Measurements from ENCODE around the gene VWA7.
"Not testable (repeated sequence)": the region's sequence is repeated elsewhere in the genome, so short reads cannot be mapped to it uniquely, and the experiment has no call there.

Gene VWA7

GRCh38 chr6:31817929-31818511 is 40.9 kb upstream of the VWA7 start:
- H2AFZ ChIP-seq (ENCODE audit: insufficient read depth, low read length, poor library complexity); H3K4ac ChIP-seq (ENCODE audit: low read depth, low read length); H4K12ac ChIP-seq (ENCODE audit: low read depth, low read length); H3K27ac ChIP-seq (ENCODE audit: low read depth, low read length); H3K18ac ChIP-seq (ENCODE audit: low read length); H2BK12ac ChIP-seq (ENCODE audit: low read length); H3K79me2 ChIP-seq (ENCODE audit: control insufficient read depth, insufficient read depth, low read length, poor library complexity); H4K91ac ChIP-seq (ENCODE audit: low read depth, low read length); H2BK5ac ChIP-seq (ENCODE audit: low read depth, low read length, poor library complexity); H2BK120ac ChIP-seq (ENCODE audit: insufficient read depth, low read length, poor library complexity); H3K36me3 ChIP-seq (ENCODE audit: control insufficient read depth in 1 of 2, insufficient read depth in 2 of 2, low read length in 2 of 2); H4K8ac ChIP-seq (ENCODE audit: low read depth, low read length); H3K9ac ChIP-seq (ENCODE audit: low read length); H2AK5ac ChIP-seq (ENCODE audit: low read length); H3K4me3 ChIP-seq (ENCODE audit: low read depth, low read length); H3K27me3 ChIP-seq (ENCODE audit: insufficient read depth, low read length); H3K14ac ChIP-seq (ENCODE audit: low read length); H3K9me3 ChIP-seq (ENCODE audit: insufficient read depth, low read depth, low read length); H3K4me2 ChIP-seq (ENCODE audit: low read length); H3K23ac ChIP-seq (ENCODE audit: low read length): not testable (repeated sequence)
- no CpG with 5 or more reads among the region's 8 CpGs for WGBS (ENCODE audit: extremely low coverage, insufficient coverage, insufficient read length)
- peaks cover 8 to 12% of the 10 kb centered on the region in 2 experiments for H3K4me1 ChIP-seq (ENCODE audit: control insufficient read depth in 1 of 2, insufficient read depth in 2 of 2, low read length in 2 of 2)
- peak in 1 of 2 donors; percentile 14 for DNase-seq
- peaks cover 22% of the 10 kb centered on the region for H3K79me1 ChIP-seq (ENCODE audit: low read length)

GRCh38 chr6:31817133-31817928 is 40.2 kb upstream of the VWA7 start:
- no CpG with 5 or more reads among the region's 37 CpGs for WGBS (ENCODE audit: extremely low coverage, insufficient coverage, insufficient read length)
- not testable (repeated sequence) for H4K12ac ChIP-seq (ENCODE audit: low read depth, low read length); H3K27ac ChIP-seq (ENCODE audit: low read depth, low read length)

GRCh38 chr6:31815025-31815838 is 38.1 kb upstream of the VWA7 start, which contains the start of the genes HSPA1A and HSPA1L:
TSS of gene HSPA1A (plus strand) at chr6:31815543. CDS start at chr6:31815757, 214 bp downstream.
TSS of gene HSPA1L (minus strand) at chr6:31815283. CDS start at chr6:31811972, 3,311 bp downstream.
- peak within 1 kb of the TSS; percentile 78 for H2BK5ac ChIP-seq (ENCODE audit: low read depth, low read length, poor library complexity)
- H2BK120ac ChIP-seq (ENCODE audit: insufficient read depth, low read length, poor library complexity) = peak within 1 kb of the TSS; percentile 79
- H3K27ac ChIP-seq (ENCODE audit: low read depth, low read length) = peak within 1 kb of the TSS; percentile 99
- no peaks in the 10 kb centered on the region for H3K27me3 ChIP-seq (ENCODE audit: insufficient read depth, low read length)
- H3K36me3 ChIP-seq (ENCODE audit: control insufficient read depth in 1 of 2, insufficient read depth in 2 of 2, low read length in 2 of 2) = no peaks in the 10 kb centered on the region
- peak within 1 kb of the TSS; percentile 33 for H3K18ac ChIP-seq (ENCODE audit: low read length)
- H3K9me3 ChIP-seq (ENCODE audit: insufficient read depth, low read depth, low read length) = peaks cover 1% of the 10 kb centered on the region
- no CpG with 5 or more reads among the region's 56 CpGs for WGBS (ENCODE audit: extremely low coverage, insufficient coverage, insufficient read length)
- peak within 1 kb of the TSS; percentile 47 for H2AFZ ChIP-seq (ENCODE audit: insufficient read depth, low read length, poor library complexity)
- H3K4me3 ChIP-seq (ENCODE audit: low read depth, low read length) = peak within 1 kb of the TSS; percentile 66
- H3K23ac ChIP-seq (ENCODE audit: low read length) = no peak within 1 kb of the TSS
- H4K91ac ChIP-seq (ENCODE audit: low read depth, low read length) = peak within 1 kb of the TSS; percentile 89
- DNase-seq = peak; percentile 88 to 91
- peaks cover 6 to 8% of the 10 kb centered on the region in 2 experiments for H3K4me1 ChIP-seq (ENCODE audit: control insufficient read depth in 1 of 2, insufficient read depth in 2 of 2, low read length in 2 of 2)
- no peak within 1 kb of the TSS for H2AK5ac ChIP-seq (ENCODE audit: low read length)
- peak within 1 kb of the TSS; percentile 16 for H3K4ac ChIP-seq (ENCODE audit: low read depth, low read length)
- H3K4me2 ChIP-seq (ENCODE audit: low read length) = peak within 1 kb of the TSS; percentile 75
- peak within 1 kb of the TSS; percentile 69 for H4K8ac ChIP-seq (ENCODE audit: low read depth, low read length)
- no peaks in the 10 kb centered on the region for H3K79me2 ChIP-seq (ENCODE audit: control insufficient read depth, insufficient read depth, low read length, poor library complexity)
- no peak within 1 kb of the TSS for H2BK12ac ChIP-seq (ENCODE audit: low read length)
- H4K12ac ChIP-seq (ENCODE audit: low read depth, low read length) = no peak within 1 kb of the TSS
- H3K9ac ChIP-seq (ENCODE audit: low read length) = peak within 1 kb of the TSS; percentile 64
- H3K14ac ChIP-seq (ENCODE audit: low read length) = peak within 1 kb of the TSS; percentile 55
- peaks cover 9% of the 10 kb centered on the region for H3K79me1 ChIP-seq (ENCODE audit: low read length)

More at GRCh38 chr6:31817133-31817928, 40.2 kb upstream of the VWA7 start:
- not testable (repeated sequence) for H4K91ac ChIP-seq (ENCODE audit: low read depth, low read length); H2AFZ ChIP-seq (ENCODE audit: insufficient read depth, low read length, poor library complexity); H2BK120ac ChIP-seq (ENCODE audit: insufficient read depth, low read length, poor library complexity); H3K9me3 ChIP-seq (ENCODE audit: insufficient read depth, low read depth, low read length); H3K23ac ChIP-seq (ENCODE audit: low read length); H3K4me3 ChIP-seq (ENCODE audit: low read depth, low read length); H2BK5ac ChIP-seq (ENCODE audit: low read depth, low read length, poor library complexity); H3K18ac ChIP-seq (ENCODE audit: low read length); H3K79me2 ChIP-seq (ENCODE audit: control insufficient read depth, insufficient read depth, low read length, poor library complexity); H3K14ac ChIP-seq (ENCODE audit: low read length); H4K8ac ChIP-seq (ENCODE audit: low read depth, low read length); H3K27me3 ChIP-seq (ENCODE audit: insufficient read depth, low read length); DNase-seq; H3K36me3 ChIP-seq (ENCODE audit: control insufficient read depth in 1 of 2, insufficient read depth in 2 of 2, low read length in 2 of 2); H3K4ac ChIP-seq (ENCODE audit: low read depth, low read length); H2BK12ac ChIP-seq (ENCODE audit: low read length); H3K9ac ChIP-seq (ENCODE audit: low read length); H2AK5ac ChIP-seq (ENCODE audit: low read length)
- Histone ChIP-seq H3K79me1 (ENCODE audit: low read length) (peaks cover 19% of the 10 kb centered on the region), H3K4me2 (ENCODE audit: low read length) (peak overlapping the region; percentile 36), H3K4me1 (ENCODE audit: control insufficient read depth in 1 of 2, insufficient read depth in 2 of 2, low read length in 2 of 2) (peaks cover 8 to 10% of the 10 kb centered on the region in 2 experiments)

- Histone ChIP-seq H3K79me1 (ENCODE audit: low read length) (peaks cover 9% of the 10 kb centered on the region), H3K9me3 (ENCODE audit: insufficient read depth, low read depth, low read length) (peaks cover 1% of the 10 kb centered on the region), H4K8ac (ENCODE audit: low read depth, low read length) (peak overlapping the region; percentile 68), H3K9ac (ENCODE audit: low read length) (peak overlapping the region; percentile 64), H4K91ac (ENCODE audit: low read depth, low read length) (peak overlapping the region; percentile 89), H4K12ac (ENCODE audit: low read depth, low read length) (no peak overlapping the region), H3K23ac (ENCODE audit: low read length) (no peak overlapping the region), H3K4me1 (ENCODE audit: control insufficient read depth in 1 of 2, insufficient read depth in 2 of 2, low read length in 2 of 2) (peaks cover 6 to 8% of the 10 kb centered on the region in 2 experiments), H3K4me2 (ENCODE audit: low read length) (peak overlapping the region; percentile 65), H2AFZ (ENCODE audit: insufficient read depth, low read length, poor library complexity) (no peak overlapping the region), H3K36me3 (ENCODE audit: control insufficient read depth in 1 of 2, insufficient read depth in 2 of 2, low read length in 2 of 2) (no peaks in the 10 kb centered on the region), H3K18ac (ENCODE audit: low read length) (peak overlapping the region; percentile 33), H3K27ac (ENCODE audit: low read depth, low read length) (peak overlapping the region; percentile 99), H3K79me2 (ENCODE audit: control insufficient read depth, insufficient read depth, low read length, poor library complexity) (no peaks in the 10 kb centered on the region), H2BK5ac (ENCODE audit: low read depth, low read length, poor library complexity) (peak overlapping the region; percentile 78), H3K4ac (ENCODE audit: low read depth, low read length) (peak overlapping the region; percentile 16), H3K14ac (ENCODE audit: low read length) (peak overlapping the region; percentile 55), H3K4me3 (ENCODE audit: low read depth, low read length) (peak overlapping the region; percentile 25), H3K27me3 (ENCODE audit: insufficient read depth, low read length) (no peaks in the 10 kb centered on the region), H2AK5ac (ENCODE audit: low read length) (no peak overlapping the region), H2BK12ac (ENCODE audit: low read length) (no peak overlapping the region), H2BK120ac (ENCODE audit: insufficient read depth, low read length, poor library complexity) (peak overlapping the region; percentile 36)
- no CpG with 5 or more reads among the region's 13 CpGs for WGBS (ENCODE audit: extremely low coverage, insufficient coverage, insufficient read length)
- DNase-seq = peak; percentile 93 to 94
These were observed 37.5 kb upstream of the VWA7 start for GRCh38 chr6:31814677-31815024.
